Retinal pigment epithelial cell (primary cell): ENCODE data around the gene GABRG3.

ENCODE experiments used
- DNase-seq: peaks from one replicate; pipeline ENCODE4 v3.0.0-alpha.2; 2010; ENCODE audit warnings: low read depth
- H3K4me3 ChIP-seq: 2 replicates; pipeline ENCODE4 v1.5.1; 2011; ENCODE audit warnings: mild to moderate bottlenecking, low read length, control low read depth, moderate library complexity
- CTCF ChIP-seq: conservative IDR thresholded peaks from 2 replicates; pipeline ENCODE4 v1.5.1; 2011; ENCODE audit warnings: low read depth, low read length, control low read depth, inconsistent platforms

GABRG3 gene

GRCh38 chr15:27111323-27111722, 140.3 kb downstream of the GABRG3 start:
- TF ChIP-seq CTCF, result no peak

GRCh38 chr15:27114473-27114872, 143.5 kb downstream of the GABRG3 start:
- no peak overlapping the region for H3K4me3 ChIP-seq
- no peak for TF ChIP-seq CTCF
- DNase-seq, result no peak

More at GRCh38 chr15:27111323-27111722, 140.3 kb downstream of the GABRG3 start:
- H3K4me3 ChIP-seq, result no peak overlapping the region
- no peak for DNase-seq

- no peak overlapping the region for H3K4me3 ChIP-seq
- TF ChIP-seq CTCF, result no peak
- no peak for DNase-seq
These were observed 148.8 kb downstream of the GABRG3 start for GRCh38 chr15:27119695-27120266.

- no peak for DNase-seq
- no peak for TF ChIP-seq CTCF
- H3K4me3 ChIP-seq, result no peak overlapping the region
These were observed 150.7 kb downstream of the GABRG3 start for GRCh38 chr15:27121672-27122071.

- DNase-seq, result no peak
- no peak for TF ChIP-seq CTCF
- no peak overlapping the region for H3K4me3 ChIP-seq
These were observed 152.3 kb downstream of the GABRG3 start for GRCh38 chr15:27123291-27123690.

- no peak for TF ChIP-seq CTCF
- no peak overlapping the region for H3K4me3 ChIP-seq
- DNase-seq, result no peak
These were observed 152.8 kb downstream of the GABRG3 start for GRCh38 chr15:27123808-27124207.

GRCh38 chr15:27124287-27124871, 153.4 kb downstream of the GABRG3 start:
- no peak for DNase-seq
- no peak overlapping the region for H3K4me3 ChIP-seq
- TF ChIP-seq CTCF, result no peak
